Activated T-cell treated with anti-CD3 and anti-CD28 coated beads, Interleukin-2, amount 50 U/mL, for 72 hours (primary cell): ENCODE data around the gene CLMP. TPM values are rescaled to one million over a fixed set of nuclear protein-coding genes. Genes with fewer than 3 reads are reported as not detected.
A peak's percentile ranks its signal among the peaks of the same experiment; 100 is the strongest.
"Not testable (repeated sequence)": the region's sequence is repeated elsewhere in the genome, so short reads cannot be mapped to it uniquely, and the experiment has no call there.

ENCODE experiments used
- ATAC-seq, 2 donors: fragments of 150-1000 bp; cut with Tn5 transposase; replicated peaks in 1 of 2; 2 replicates each; pipeline ENCODE4 v1.10.0; 2021; ENCODE audit warnings: moderate library complexity in 2 of 2, mild to moderate bottlenecking in 1 of 2
- DNase-seq, 2 donors: peaks; one replicate each; pipeline ENCODE4 v3.0.0; 2021 to 2022; ENCODE audit warnings: mixed read lengths in 1 of 2
- H3K27ac Mint-ChIP-seq: one replicate; pipeline ENCODE4 v1.8.0; 2022; ENCODE audit warnings: mild to moderate bottlenecking, moderate library complexity, mixed read lengths
- H3K27me3 Mint-ChIP-seq: one replicate; pipeline ENCODE4 v1.8.0; 2022; ENCODE audit warnings: low read depth, mixed read lengths
- H3K36me3 Mint-ChIP-seq, 2 donors: one replicate each; pipeline ENCODE4 v1.8.0; 2022; ENCODE audit warnings: mixed read lengths in 2 of 2, mild to moderate bottlenecking in 1 of 2; ENCODE audit not compliant: insufficient read depth in 2 of 2
- H3K4me1 Mint-ChIP-seq: one replicate; pipeline ENCODE4 v1.8.0; 2022; ENCODE audit warnings: low read depth, mixed read lengths
- H3K4me3 Mint-ChIP-seq, 2 donors: one replicate each; pipeline ENCODE4 v1.8.0; 2022; ENCODE audit warnings: mild to moderate bottlenecking in 2 of 2, mixed read lengths in 2 of 2, moderate library complexity in 2 of 2
- H3K9me3 Mint-ChIP-seq, 2 donors: one replicate each; pipeline ENCODE4 v1.8.0; 2022; ENCODE audit warnings: mixed read lengths in 2 of 2
- total RNA-seq, 2 donors: library from RNA; stranded (reverse); gene quantifications; one replicate each; pipeline ENCODE4 v1.2.3, GENCODE V29; 2022

CLMP gene
- total RNA-seq, 2 donors from 2014 or later = 0.17 to 0.19 TPM

- no peaks in the 10 kb centered on the region for H3K9me3 Mint-ChIP-seq
- no peak for DNase-seq
- H3K27ac Mint-ChIP-seq = no peak overlapping the region
- no peaks in the 10 kb centered on the region for H3K4me1 Mint-ChIP-seq
- H3K36me3 Mint-ChIP-seq = no peaks in the 10 kb centered on the region
- no peak for ATAC-seq
- no peak overlapping the region for H3K4me3 Mint-ChIP-seq
- H3K27me3 Mint-ChIP-seq = no peaks in the 10 kb centered on the region
Measured at GRCh38 chr11:123144707-123145106, 50.3 kb downstream of the CLMP start.

- Mint-ChIP-seq H3K36me3 (no peaks in the 10 kb centered on the region), H3K4me1 (no peaks in the 10 kb centered on the region), H3K4me3 (no peak overlapping the region), H3K27ac (no peak overlapping the region), H3K9me3 (no peaks in the 10 kb centered on the region), H3K27me3 (no peaks in the 10 kb centered on the region)
- ATAC-seq = no peak
- DNase-seq = no peak
Measured at GRCh38 chr11:123143921-123144320, 51.1 kb downstream of the CLMP start.

- no peak for DNase-seq
- Mint-ChIP-seq H3K27ac (no peak overlapping the region), H3K4me1 (no peaks in the 10 kb centered on the region), H3K9me3 (no peaks in the 10 kb centered on the region), H3K4me3 (no peak overlapping the region), H3K27me3 (no peaks in the 10 kb centered on the region), H3K36me3 (no peaks in the 10 kb centered on the region)
- no peak for ATAC-seq
Measured at GRCh38 chr11:123143476-123143875, 51.6 kb downstream of the CLMP start.

- ATAC-seq = no peak
- no peaks in the 10 kb centered on the region for H3K4me1 Mint-ChIP-seq
- no peaks in the 10 kb centered on the region for H3K27me3 Mint-ChIP-seq
- no peak overlapping the region for H3K4me3 Mint-ChIP-seq
- H3K9me3 Mint-ChIP-seq = no peaks in the 10 kb centered on the region
- no peak for DNase-seq
- no peak overlapping the region for H3K27ac Mint-ChIP-seq
- H3K36me3 Mint-ChIP-seq = no peaks in the 10 kb centered on the region
Measured at GRCh38 chr11:123139206-123139605, 55.8 kb downstream of the CLMP start.

GRCh38 chr11:123137431-123138224 lies 57.4 kb downstream of the CLMP start:
- H3K4me3 Mint-ChIP-seq = no peak overlapping the region
- no peaks in the 10 kb centered on the region for H3K9me3 Mint-ChIP-seq
- no peaks in the 10 kb centered on the region for H3K27me3 Mint-ChIP-seq
- DNase-seq = no peak
- no peaks in the 10 kb centered on the region for H3K36me3 Mint-ChIP-seq
- H3K27ac Mint-ChIP-seq = no peak overlapping the region
- no peak for ATAC-seq
- H3K4me1 Mint-ChIP-seq = no peaks in the 10 kb centered on the region

GRCh38 chr11:123135863-123136446 lies 59.1 kb downstream of the CLMP start:
- Mint-ChIP-seq H3K27ac (no peak overlapping the region), H3K9me3 (no peaks in the 10 kb centered on the region), H3K4me3 (no peak overlapping the region), H3K27me3 (no peaks in the 10 kb centered on the region), H3K36me3 (no peaks in the 10 kb centered on the region), H3K4me1 (no peaks in the 10 kb centered on the region)
- no peak for DNase-seq
- ATAC-seq = no peak

- Mint-ChIP-seq H3K4me3 (no peak overlapping the region), H3K27ac (no peak overlapping the region), H3K9me3 (no peaks in the 10 kb centered on the region), H3K4me1 (peaks cover 7% of the 10 kb centered on the region), H3K36me3 (no peaks in the 10 kb centered on the region), H3K27me3 (no peaks in the 10 kb centered on the region)
- ATAC-seq (no peak), DNase-seq (no peak)
Measured at GRCh38 chr11:123132881-123133280, 62.2 kb downstream of the CLMP start.

- not testable (repeated sequence) for H3K27ac Mint-ChIP-seq, H3K4me1 Mint-ChIP-seq, ATAC-seq, H3K27me3 Mint-ChIP-seq, H3K9me3 Mint-ChIP-seq, H3K36me3 Mint-ChIP-seq, DNase-seq, H3K4me3 Mint-ChIP-seq
Measured at GRCh38 chr11:123132034-123132766, 62.8 kb downstream of the CLMP start.

GRCh38 chr11:123129920-123130319 lies 65.1 kb downstream of the CLMP start:
- H3K9me3 Mint-ChIP-seq = no peaks in the 10 kb centered on the region

GRCh38 chr11:123125169-123125568 lies 69.9 kb downstream of the CLMP start:
- Mint-ChIP-seq H3K27me3 (peaks cover 9% of the 10 kb centered on the region), H3K4me3 (no peak overlapping the region), H3K4me1 (peaks cover 7% of the 10 kb centered on the region), H3K9me3 (no peaks in the 10 kb centered on the region), H3K36me3 (no peaks in the 10 kb centered on the region), H3K27ac (no peak overlapping the region)
- no peak for DNase-seq
- no peak for ATAC-seq

More at GRCh38 chr11:123129920-123130319, 65.1 kb downstream of the CLMP start:
- DNase-seq (no peak), ATAC-seq (peak; percentile 33 to 40)
- Mint-ChIP-seq H3K27me3 (no peaks in the 10 kb centered on the region), H3K4me3 (no peak overlapping the region), H3K36me3 (no peaks in the 10 kb centered on the region), H3K4me1 (peaks cover 7% of the 10 kb centered on the region), H3K27ac (no peak overlapping the region)

GRCh38 chr11:123122852-123123251 lies 72.2 kb downstream of the CLMP start:
- Mint-ChIP-seq H3K9me3 (no peaks in the 10 kb centered on the region), H3K27ac (no peak overlapping the region), H3K4me3 (no peak overlapping the region), H3K36me3 (no peaks in the 10 kb centered on the region), H3K27me3 (peaks cover 9% of the 10 kb centered on the region), H3K4me1 (peaks cover 7% of the 10 kb centered on the region)
- DNase-seq (no peak), ATAC-seq (no peak)

GRCh38 chr11:123122341-123122740 lies 72.7 kb downstream of the CLMP start:
- H3K27me3 Mint-ChIP-seq = peaks cover 9% of the 10 kb centered on the region
- H3K4me1 Mint-ChIP-seq = peaks cover 7% of the 10 kb centered on the region
- no peak for DNase-seq
- no peak overlapping the region for H3K27ac Mint-ChIP-seq
- no peaks in the 10 kb centered on the region for H3K36me3 Mint-ChIP-seq
- no peak overlapping the region for H3K4me3 Mint-ChIP-seq
- no peak for ATAC-seq
- no peaks in the 10 kb centered on the region for H3K9me3 Mint-ChIP-seq

- ATAC-seq (peak in 1 of 2 donors; percentile 22), DNase-seq (no peak)
- peaks cover 0 to 2% of the 10 kb centered on the region in 2 donors for H3K36me3 Mint-ChIP-seq
- no peak overlapping the region for H3K27ac Mint-ChIP-seq
- H3K27me3 Mint-ChIP-seq = no peaks in the 10 kb centered on the region
- peaks cover 7% of the 10 kb centered on the region for H3K4me1 Mint-ChIP-seq
- H3K9me3 Mint-ChIP-seq = no peaks in the 10 kb centered on the region
- H3K4me3 Mint-ChIP-seq = no peak overlapping the region
Measured at GRCh38 chr11:123116486-123116885, 78.6 kb downstream of the CLMP start.
